Measurements from ENCODE around the gene VDR.

DNA sequence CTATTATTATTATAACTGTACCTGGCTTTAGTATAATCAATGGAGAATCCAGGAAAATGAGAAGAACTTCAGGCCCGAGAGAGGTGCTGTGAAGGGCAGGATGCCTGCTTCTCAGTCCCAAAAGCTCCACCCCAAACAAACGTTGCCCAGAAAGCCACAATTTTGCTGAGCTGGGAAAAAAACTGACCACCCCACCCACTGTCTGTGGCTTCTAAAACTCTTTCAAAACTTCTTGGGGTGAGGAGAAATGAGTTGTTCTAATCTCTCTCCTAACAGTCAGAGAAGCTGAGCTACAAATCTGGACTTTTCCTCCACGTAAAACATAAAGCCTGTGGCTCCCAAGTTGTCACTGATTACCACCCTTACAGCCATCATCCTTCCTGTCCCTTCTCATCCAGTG is 13.4 kb downstream of the VDR start:
- TF ChIP-seq, protein P1, sequence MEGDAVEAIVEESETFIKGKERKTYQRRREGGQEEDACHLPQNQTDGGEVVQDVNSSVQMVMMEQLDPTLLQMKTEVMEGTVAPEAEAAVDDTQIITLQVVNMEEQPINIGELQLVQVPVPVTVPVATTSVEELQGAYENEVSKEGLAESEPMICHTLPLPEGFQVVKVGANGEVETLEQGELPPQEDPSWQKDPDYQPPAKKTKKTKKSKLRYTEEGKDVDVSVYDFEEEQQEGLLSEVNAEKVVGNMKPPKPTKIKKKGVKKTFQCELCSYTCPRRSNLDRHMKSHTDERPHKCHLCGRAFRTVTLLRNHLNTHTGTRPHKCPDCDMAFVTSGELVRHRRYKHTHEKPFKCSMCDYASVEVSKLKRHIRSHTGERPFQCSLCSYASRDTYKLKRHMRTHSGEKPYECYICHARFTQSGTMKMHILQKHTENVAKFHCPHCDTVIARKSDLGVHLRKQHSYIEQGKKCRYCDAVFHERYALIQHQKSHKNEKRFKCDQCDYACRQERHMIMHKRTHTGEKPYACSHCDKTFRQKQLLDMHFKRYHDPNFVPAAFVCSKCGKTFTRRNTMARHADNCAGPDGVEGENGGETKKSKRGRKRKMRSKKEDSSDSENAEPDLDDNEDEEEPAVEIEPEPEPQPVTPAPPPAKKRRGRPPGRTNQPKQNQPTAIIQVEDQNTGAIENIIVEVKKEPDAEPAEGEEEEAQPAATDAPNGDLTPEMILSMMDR (IDR thresholded peaks at IDR 0.05; ENCODE audit: poor library complexity, severe bottlenecking), result no peak
- TF ChIP-seq EP300 (conservative IDR thresholded peaks at IDR 0.05; ENCODE audit: poor library complexity, severe bottlenecking) (no peak), TAF1 (IDR thresholded peaks at IDR 0.05; ENCODE audit: low read depth) (no peak), EZH2 (IDR thresholded peaks at IDR 0.05; ENCODE audit: borderline replicate concordance, insufficient read depth, low read length, poor library complexity, severe bottlenecking) (no peak)
